Measurements from ENCODE around the gene KRTDAP. TPM values are rescaled to one million over a fixed set of nuclear protein-coding genes. Genes with fewer than 3 reads are reported as not detected.

Gene KRTDAP
- total RNA-seq, 1 experiment from 2014 or later = 1.7 TPM

GRCh38 chr19:35461060-35461459, 29.2 kb downstream of the KRTDAP start (continued):
- TF ChIP-seq ARID4B (CRISPR knock-in tag; IDR thresholded peaks at IDR 0.05; ENCODE audit: borderline replicate concordance) (no peak), USF1 (CRISPR knock-in tag; IDR thresholded peaks at IDR 0.05) (no peak), ELF4 (CRISPR knock-in tag; IDR thresholded peaks at IDR 0.05; ENCODE audit: low read depth) (no peak), ZNF416 (CRISPR knock-in tag; IDR thresholded peaks at IDR 0.05) (no peak), ZNF532 (CRISPR knock-in tag; IDR thresholded peaks at IDR 0.05; ENCODE audit: borderline replicate concordance) (no peak), PRRX2 (CRISPR knock-in tag; IDR thresholded peaks at IDR 0.05) (no peak), ZNF263 (CRISPR knock-in tag; IDR thresholded peaks at IDR 0.05; ENCODE audit: low read depth) (no peak), ZNF512 (CRISPR knock-in tag; IDR thresholded peaks at IDR 0.05; ENCODE audit: borderline replicate concordance) (no peak)

GRCh38 chr19:35460608-35461007, 29.7 kb downstream of the KRTDAP start:
- ChIA-PET CTCF (interaction anchor here (0.7 to 1.5 kb wide), 3 partner anchors 8 to 224 kb away, joined by 3 to 4 read pairs (median 4); no protein-coding TSS in a partner anchor), POLR2A (no interaction called here)
- no peak overlapping the region for H3K4me3 Mint-ChIP-seq
- no peak for ATAC-seq
- peak overlapping the region; percentile 64; the same call in 1 of the 2 replicates for H3K27ac Mint-ChIP-seq
- H3K27me3 Mint-ChIP-seq (ENCODE audit: low read depth) = no peaks in the 10 kb centered on the region; the same call in 1 of the 2 replicates
- no peak for DNase-seq (ENCODE audit: low spot score)
- H3K36me3 Mint-ChIP-seq = no peaks in the 10 kb centered on the region
- H3K4me1 Mint-ChIP-seq = peaks cover 3% of the 10 kb centered on the region; the same call in 1 of the 2 replicates
- no peaks in the 10 kb centered on the region for H3K9me3 Mint-ChIP-seq
- no peak for TF ChIP-seq NR1H2 (CRISPR knock-in tag; IDR thresholded peaks at IDR 0.05)
- no peak for TF ChIP-seq TEAD4 (CRISPR knock-in tag; IDR thresholded peaks at IDR 0.05)
- TF ChIP-seq CREM (CRISPR knock-in tag; IDR thresholded peaks at IDR 0.05) = no peak
- no peak for TF ChIP-seq KAT7 (CRISPR knock-in tag; IDR thresholded peaks at IDR 0.05; ENCODE audit: borderline replicate concordance)
- no peak for TF ChIP-seq STAT6 (CRISPR knock-in tag; conservative IDR thresholded peaks at IDR 0.05; ENCODE audit: low read depth)
- TF ChIP-seq AFF4 (CRISPR knock-in tag; IDR thresholded peaks at IDR 0.05; ENCODE audit: borderline replicate concordance) = no peak
- no peak for TF ChIP-seq ZNF416 (CRISPR knock-in tag; IDR thresholded peaks at IDR 0.05)
- TF ChIP-seq ZSCAN18 (CRISPR knock-in tag; IDR thresholded peaks at IDR 0.05) = no peak
- TF ChIP-seq ESRRA (CRISPR knock-in tag; IDR thresholded peaks at IDR 0.05; ENCODE audit: borderline replicate concordance) = no peak
